GM19193 (cell line): ENCODE results near the gene EVC2.

Experiments
- POLR2A ChIP-seq: IDR thresholded peaks from 4 replicates; pipeline ENCODE4 v1.6.1; 2011; ENCODE audit not compliant: insufficient read depth, insufficient read length; ENCODE audit errors: extremely low read depth

EVC2 gene

DNA sequence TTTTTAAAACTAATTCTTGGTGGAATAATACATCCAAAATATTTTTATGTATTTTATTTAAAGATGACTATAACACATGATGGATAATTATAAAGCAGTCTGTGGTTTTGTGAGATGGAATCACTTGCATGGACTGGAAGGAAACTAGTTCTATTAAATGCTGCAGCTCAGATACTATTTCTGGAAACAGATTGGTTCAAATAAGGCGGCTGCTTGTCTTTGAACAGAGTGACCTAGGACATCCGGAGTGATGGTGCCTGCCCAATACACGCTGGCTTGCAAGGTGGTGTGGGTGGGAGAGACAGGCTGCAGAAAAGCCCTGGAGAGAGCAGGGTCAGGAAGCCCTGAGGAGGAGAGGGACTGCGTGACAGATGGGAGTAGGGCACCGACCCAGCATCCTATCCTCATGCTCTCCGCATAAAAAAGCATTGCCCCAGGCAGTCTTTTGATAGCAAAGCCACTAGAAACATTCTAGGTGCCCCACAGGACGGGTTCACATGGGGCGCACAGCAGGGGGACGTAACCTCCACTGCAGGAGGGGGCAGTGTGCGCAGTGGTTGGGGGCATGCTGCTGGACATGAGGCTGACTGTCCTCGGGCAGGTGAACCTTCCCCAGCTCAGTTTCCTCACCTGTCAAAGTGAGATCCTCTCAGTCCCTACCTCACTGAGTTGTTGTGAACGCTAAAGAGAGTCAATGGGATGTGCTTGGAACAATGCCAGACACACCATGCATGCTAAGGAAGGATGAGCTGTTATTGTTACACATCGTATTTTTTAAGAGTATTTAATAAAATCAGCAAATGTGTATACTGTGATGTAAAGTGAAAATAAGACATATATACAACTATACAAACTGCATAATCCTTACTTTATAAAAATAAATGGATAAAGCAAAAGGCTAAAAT, 71.3 kb downstream of the EVC2 start:
- no peak for TF ChIP-seq POLR2A

DNA sequence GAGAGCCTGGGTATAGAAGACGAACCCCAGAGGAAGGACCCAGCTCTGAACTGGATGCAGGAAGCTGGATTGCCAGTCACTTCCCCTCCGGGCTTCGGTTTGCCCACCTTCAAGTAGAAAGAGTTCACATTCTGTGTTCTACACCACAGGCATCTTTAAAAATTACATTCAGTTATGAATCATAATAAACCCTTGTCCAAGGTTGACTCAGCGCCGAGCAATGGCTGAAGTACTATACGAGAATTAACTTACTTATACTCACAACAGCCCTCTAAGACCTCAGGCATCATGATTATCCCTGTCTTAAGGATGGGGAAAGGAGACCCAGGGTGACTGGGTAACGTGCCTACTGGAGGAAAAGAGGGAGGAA, 72.5 kb downstream of the EVC2 start:
- TF ChIP-seq POLR2A: no peak

- no peak for TF ChIP-seq POLR2A
Measured at GRCh38 chr4:5632571-5632970, 75.8 kb downstream of the EVC2 start.

GRCh38 chr4:5632066-5632440, 76.3 kb downstream of the EVC2 start:
- no peak for TF ChIP-seq POLR2A

- TF ChIP-seq POLR2A: no peak
Measured at GRCh38 chr4:5631352-5632065, 76.8 kb downstream of the EVC2 start.

- TF ChIP-seq POLR2A: no peak
Measured at GRCh38 chr4:5630762-5631161, 77.6 kb downstream of the EVC2 start.

GRCh38 chr4:5629542-5629941, 78.8 kb downstream of the EVC2 start:
- TF ChIP-seq POLR2A: no peak

GRCh38 chr4:5626913-5627312, 81.4 kb downstream of the EVC2 start:
- no peak for TF ChIP-seq POLR2A

DNA sequence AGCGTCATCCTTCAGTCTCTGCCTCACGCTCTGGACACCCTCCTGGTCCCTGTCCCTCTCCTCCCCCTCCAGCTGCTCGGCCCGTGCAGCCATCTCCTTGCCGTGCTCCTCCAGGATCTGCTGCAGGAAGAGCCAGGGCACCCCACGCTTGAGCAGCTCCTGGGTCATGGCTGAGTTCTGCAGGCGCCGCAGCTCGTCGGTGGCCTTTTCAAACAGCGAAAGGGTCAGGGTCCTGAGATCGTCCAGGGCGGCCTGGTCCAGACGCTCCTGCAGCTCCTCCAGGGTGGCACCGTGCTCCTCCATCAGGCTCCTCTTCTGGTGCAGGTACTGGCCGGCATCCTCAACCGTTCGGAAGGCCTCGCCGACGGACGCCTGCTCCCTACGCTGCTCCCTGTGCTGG, 85.8 kb downstream of the EVC2 start:
- TF ChIP-seq POLR2A: no peak

- TF ChIP-seq POLR2A: no peak
Measured at GRCh38 chr4:5619913-5620625, 88.3 kb downstream of the EVC2 start.

DNA sequence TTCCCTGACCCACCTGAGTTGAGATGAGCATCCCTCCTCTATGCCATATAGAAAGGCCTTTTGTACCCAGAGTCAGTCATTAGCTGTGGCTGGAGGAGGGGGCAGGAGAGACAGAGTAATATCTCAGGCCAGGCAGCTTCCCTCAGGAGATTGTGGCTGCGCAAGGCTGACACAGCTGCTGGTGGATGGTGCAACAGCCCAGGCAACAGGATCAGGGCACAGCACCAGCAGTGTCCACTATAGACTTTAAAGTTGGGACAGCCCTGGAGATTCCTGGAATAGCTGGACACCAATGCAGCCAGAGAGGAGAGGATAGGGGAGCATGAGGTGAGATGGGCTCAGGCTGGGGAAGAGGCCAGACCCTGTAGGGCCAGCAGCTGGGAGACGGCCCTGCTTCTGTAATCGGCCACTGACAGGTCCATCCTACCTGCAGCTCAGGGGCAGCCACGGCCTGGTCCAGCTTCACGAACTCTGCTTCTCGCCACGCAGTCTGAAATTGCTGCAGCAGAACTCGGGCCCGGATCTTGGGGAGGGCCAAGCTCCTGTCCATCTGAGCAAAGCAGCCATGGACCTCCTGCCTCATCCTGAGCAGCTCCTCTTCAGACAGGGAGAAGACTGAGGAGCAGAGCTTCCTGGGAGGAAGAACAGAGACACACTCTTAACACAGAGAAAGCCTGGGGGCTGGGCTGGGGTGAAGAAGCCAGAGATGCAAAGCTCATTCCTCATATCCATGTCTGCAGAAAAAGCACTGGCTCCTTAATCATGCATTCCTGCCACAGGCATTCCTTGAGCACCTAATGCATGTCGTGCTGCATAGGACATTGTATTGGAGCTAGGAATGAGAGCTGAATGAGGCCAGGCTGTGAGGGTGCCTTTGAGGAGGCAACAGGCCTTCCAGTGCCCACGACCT, 90.1 kb downstream of the EVC2 start:
- no peak for TF ChIP-seq POLR2A

DNA sequence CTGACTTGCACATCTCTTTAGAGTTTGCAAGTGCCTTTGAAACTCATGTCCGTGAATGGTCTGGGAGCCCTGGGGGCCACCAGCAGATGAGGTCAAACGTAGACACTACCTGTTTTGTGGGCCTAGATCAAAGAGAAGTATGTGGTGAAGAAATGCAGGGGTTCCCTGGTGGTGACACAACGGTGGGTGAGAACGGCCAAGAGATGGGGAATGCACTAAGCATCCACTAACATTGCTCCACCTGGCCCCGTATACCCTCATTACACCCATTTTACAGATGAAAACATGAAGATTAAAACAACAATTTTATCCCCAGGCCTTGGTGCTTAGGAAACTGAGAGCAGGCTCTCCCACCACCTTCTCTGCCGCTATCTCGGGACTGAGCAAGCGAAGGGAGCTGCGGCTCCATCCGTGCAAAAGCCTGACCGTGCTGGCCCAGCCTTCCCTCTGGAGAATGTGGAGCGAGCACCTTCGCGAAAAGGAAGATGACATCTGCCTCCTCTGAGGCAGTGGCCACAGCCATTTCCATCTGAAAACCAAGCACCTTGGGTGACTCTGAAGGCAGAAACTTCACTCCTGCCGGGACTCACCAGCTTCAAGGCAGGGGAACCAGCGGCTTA, 91.9 kb downstream of the EVC2 start:
- no peak for TF ChIP-seq POLR2A

- no peak for TF ChIP-seq POLR2A
Measured at GRCh38 chr4:5615496-5616075, 92.8 kb downstream of the EVC2 start.

DNA sequence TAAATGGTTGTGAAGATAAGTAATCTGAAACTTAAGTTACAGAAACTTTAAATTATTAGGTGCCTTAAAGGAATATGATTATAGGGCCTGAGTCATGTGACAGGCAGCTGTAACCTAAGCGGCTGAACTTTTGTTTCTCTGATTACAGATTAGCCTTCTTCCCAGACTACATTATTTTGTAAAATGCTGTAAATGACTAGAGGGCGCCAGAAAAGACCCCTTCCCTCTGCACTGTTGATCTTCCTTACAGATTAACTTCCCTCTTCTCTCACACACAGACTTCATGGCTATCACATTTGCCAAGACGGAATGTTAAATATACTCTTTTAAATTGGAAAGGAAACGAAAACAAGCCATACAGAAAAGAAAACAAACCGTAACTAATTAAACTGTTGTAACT, 96.6 kb downstream of the EVC2 start:
- no peak for TF ChIP-seq POLR2A
